Muscle layer of colon (tissue), 2 donors: ENCODE measurements around the gene USH2A.

Experiments used
- H3K27ac ChIP-seq: one replicate; pipeline ENCODE4 v1.7.0; 2013; ENCODE audit warnings: low read depth, mild to moderate bottlenecking, low read length, moderate library complexity
- H3K27me3 ChIP-seq, 2 donors: one replicate each; pipeline ENCODE4 v1.7.0; 2013; ENCODE audit warnings: low read length in 2 of 2, mild to moderate bottlenecking in 2 of 2; ENCODE audit not compliant: insufficient read depth in 2 of 2, control insufficient read depth in 1 of 2
- H3K36me3 ChIP-seq: one replicate; pipeline ENCODE4 v1.7.0; 2013; ENCODE audit warnings: mild to moderate bottlenecking, low read length; ENCODE audit not compliant: insufficient read depth
- H3K4me1 ChIP-seq: one replicate; pipeline ENCODE4 v1.7.0; 2013; ENCODE audit warnings: mild to moderate bottlenecking, low read length; ENCODE audit not compliant: insufficient read depth
- H3K4me3 ChIP-seq, 2 donors: one replicate each; pipeline ENCODE4 v1.7.0; 2013; ENCODE audit warnings: low read length in 2 of 2, low read depth in 1 of 2, mild to moderate bottlenecking in 1 of 2, moderate library complexity in 1 of 2
- H3K9ac ChIP-seq: one replicate; pipeline ENCODE4 v1.7.0; 2013; ENCODE audit warnings: low read length
- H3K9me3 ChIP-seq: one replicate; pipeline ENCODE4 v1.7.0; 2013; ENCODE audit warnings: mild to moderate bottlenecking, low read length
- donor health status: abdominal sarcoma.
- donor health status: Adenocarcinoma of cecum.

Gene USH2A

DNA sequence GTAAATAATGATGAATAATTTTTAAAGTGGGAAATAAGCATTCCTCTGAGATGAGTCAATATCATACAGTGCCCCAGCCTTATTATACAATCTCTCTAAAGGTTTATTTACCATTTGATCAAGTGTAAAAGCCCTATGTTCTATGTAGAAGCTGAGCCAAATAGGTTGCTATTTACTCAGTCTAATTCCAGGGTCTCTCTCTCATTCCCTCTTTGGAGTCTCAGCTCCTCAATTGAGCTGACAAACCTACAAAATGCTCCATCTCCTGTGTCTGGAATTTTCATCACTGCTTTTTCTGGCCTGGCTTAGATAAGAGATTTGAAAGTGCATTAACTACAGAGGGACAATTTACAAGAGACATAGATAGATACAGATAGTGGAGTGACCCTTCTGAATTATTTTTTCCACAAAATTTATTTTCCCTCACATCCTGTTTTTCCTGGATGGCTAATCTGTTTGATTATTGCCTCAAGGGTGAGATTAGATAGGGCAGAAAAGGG is 24.8 kb upstream of the USH2A start:
- Histone ChIP-seq H3K4me1 (no peaks in the 10 kb centered on the region), H3K9me3 (no peaks in the 10 kb centered on the region), H3K36me3 (no peaks in the 10 kb centered on the region), H3K27ac (no peak overlapping the region), H3K4me3 (no peak overlapping the region), H3K9ac (no peak overlapping the region), H3K27me3 (no peaks in the 10 kb centered on the region)

DNA sequence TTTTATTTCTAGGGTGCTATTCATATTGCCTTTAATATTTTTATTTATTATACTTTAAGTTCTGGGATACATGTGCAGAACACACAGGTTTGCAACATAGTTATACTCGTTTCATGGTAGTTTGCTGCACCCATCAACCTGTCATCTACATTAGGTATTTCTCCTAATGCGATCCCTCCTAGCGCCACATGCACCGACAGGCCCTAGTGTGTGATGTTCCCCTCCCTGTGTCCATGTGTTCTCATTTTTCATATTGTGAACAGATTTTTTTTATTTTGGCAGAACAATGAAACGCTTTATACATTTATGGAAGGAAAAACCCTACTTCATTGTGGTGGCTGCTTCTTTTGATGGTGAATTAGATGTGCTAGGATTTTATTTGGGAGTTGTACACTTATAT is 14.4 kb upstream of the USH2A start:
- H3K4me1 ChIP-seq, result no peaks in the 10 kb centered on the region
- H3K9me3 ChIP-seq, result no peaks in the 10 kb centered on the region
- H3K36me3 ChIP-seq, result no peaks in the 10 kb centered on the region
- no peaks in the 10 kb centered on the region for H3K27me3 ChIP-seq
- H3K9ac ChIP-seq, result no peak overlapping the region
- H3K27ac ChIP-seq, result no peak overlapping the region
- H3K4me3 ChIP-seq, result no peak overlapping the region

GRCh38 chr1:216434232-216434631 is 11.0 kb upstream of the USH2A start:
- no peaks in the 10 kb centered on the region for H3K36me3 ChIP-seq
- H3K4me1 ChIP-seq, result no peaks in the 10 kb centered on the region
- no peak overlapping the region for H3K27ac ChIP-seq
- no peaks in the 10 kb centered on the region for H3K27me3 ChIP-seq
- no peak overlapping the region for H3K4me3 ChIP-seq
- H3K9ac ChIP-seq, result no peak overlapping the region
- no peaks in the 10 kb centered on the region for H3K9me3 ChIP-seq

DNA sequence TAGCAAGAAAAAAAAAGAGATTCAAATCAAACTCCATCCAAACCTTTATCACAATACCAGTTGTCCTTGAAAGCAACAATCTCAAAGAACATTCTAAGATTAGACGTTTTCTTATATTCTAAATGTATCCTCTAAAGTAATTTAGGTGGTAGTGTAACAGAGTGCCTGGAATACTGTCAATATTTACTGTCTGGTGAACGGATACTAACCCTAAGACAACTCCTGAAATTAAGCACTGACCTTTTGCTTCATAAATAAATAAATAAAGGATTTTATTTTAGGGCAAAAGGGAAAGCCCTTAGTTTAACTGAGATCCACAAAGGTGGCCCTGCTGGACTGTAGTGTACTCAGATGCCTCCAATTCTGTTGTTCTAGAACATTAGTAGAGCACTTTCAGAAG is 9.9 kb upstream of the USH2A start:
- Histone ChIP-seq H3K27me3 (no peaks in the 10 kb centered on the region), H3K27ac (no peak overlapping the region), H3K4me1 (no peaks in the 10 kb centered on the region), H3K36me3 (no peaks in the 10 kb centered on the region), H3K9me3 (no peaks in the 10 kb centered on the region), H3K4me3 (no peak overlapping the region), H3K9ac (no peak overlapping the region)

- H3K36me3 ChIP-seq, result no peaks in the 10 kb centered on the region
- H3K4me1 ChIP-seq, result no peaks in the 10 kb centered on the region
- H3K9ac ChIP-seq, result no peak overlapping the region
- no peaks in the 10 kb centered on the region for H3K9me3 ChIP-seq
- H3K27ac ChIP-seq, result no peak overlapping the region
- H3K4me3 ChIP-seq, result no peak overlapping the region
- H3K27me3 ChIP-seq, result no peaks in the 10 kb centered on the region
Measured at GRCh38 chr1:216430744-216431143, 7.5 kb upstream of the USH2A start.

DNA sequence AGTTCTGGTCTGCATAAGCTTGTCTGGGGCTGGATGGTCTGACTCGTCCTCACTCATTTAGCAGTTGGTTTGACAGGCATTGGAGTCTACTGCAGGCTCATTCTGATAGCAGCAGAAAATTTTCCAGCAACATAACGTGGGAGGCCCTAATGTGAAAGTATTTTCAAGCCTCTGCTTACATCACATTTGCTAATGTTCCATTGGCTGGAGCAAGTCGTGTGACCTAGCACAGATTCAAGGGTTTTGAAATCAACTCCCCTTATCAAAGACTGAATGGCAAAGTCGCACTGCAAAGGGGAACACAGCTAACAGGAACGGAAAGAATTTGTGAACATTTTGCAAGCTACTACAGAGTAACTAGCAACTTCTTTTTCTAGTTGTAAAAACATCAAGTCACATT is 2.3 kb upstream of the USH2A start:
- H3K36me3 ChIP-seq, result no peaks in the 10 kb centered on the region
- H3K27me3 ChIP-seq, result no peaks in the 10 kb centered on the region
- no peak overlapping the region for H3K27ac ChIP-seq
- no peak overlapping the region for H3K4me3 ChIP-seq
- H3K4me1 ChIP-seq, result no peaks in the 10 kb centered on the region
- no peak overlapping the region for H3K9ac ChIP-seq
- no peaks in the 10 kb centered on the region for H3K9me3 ChIP-seq

DNA sequence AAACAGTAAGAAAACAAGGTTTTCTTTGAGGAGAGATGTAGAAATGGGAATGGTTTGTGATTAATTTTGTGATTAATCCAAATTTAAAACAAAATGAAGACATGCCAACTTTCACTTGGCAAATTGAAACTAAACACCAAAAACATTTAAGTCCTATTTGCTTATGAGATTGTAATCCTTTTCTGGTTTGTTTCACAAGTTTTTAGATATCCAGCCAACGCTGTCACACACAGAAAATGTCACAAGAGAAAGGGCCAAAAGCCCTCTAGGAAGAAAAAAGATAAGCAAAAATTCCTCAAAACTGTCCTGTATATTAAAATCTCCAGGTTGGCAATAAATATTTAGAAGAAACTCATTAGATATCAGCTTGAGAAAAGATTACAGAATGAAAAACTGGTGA is 2.5 kb downstream of the USH2A start:
- H3K27ac ChIP-seq, result no peak overlapping the region
- no peaks in the 10 kb centered on the region for H3K9me3 ChIP-seq
- no peaks in the 10 kb centered on the region for H3K27me3 ChIP-seq
- no peak overlapping the region for H3K4me3 ChIP-seq
- no peaks in the 10 kb centered on the region for H3K4me1 ChIP-seq
- no peaks in the 10 kb centered on the region for H3K36me3 ChIP-seq
- no peak overlapping the region for H3K9ac ChIP-seq

GRCh38 chr1:216420263-216420662 is 3.0 kb downstream of the USH2A start:
- H3K27me3 ChIP-seq, result no peaks in the 10 kb centered on the region
- H3K9me3 ChIP-seq, result no peaks in the 10 kb centered on the region
- no peaks in the 10 kb centered on the region for H3K4me1 ChIP-seq
- H3K27ac ChIP-seq, result no peak overlapping the region
- no peak overlapping the region for H3K4me3 ChIP-seq
- no peaks in the 10 kb centered on the region for H3K36me3 ChIP-seq
- no peak overlapping the region for H3K9ac ChIP-seq

DNA sequence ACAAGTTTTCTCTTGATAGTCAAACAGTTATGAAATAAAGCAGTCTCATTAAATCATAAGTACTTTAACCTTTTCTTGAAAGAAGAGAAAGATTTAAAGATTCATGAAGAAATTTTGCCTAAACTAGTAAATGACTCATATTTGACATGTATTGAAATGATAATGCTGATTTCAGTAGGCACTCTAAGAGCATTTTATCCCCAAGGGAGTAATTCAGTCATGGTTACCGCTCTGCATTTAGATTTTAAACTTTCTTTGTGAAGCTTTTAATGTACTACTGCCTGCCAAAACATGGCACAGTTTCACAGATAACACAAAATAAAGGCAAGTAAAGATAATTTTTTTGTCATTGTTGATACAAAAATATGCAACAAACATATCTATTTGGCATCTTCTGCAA is 6.8 kb downstream of the USH2A start:
- H3K4me1 ChIP-seq, result no peaks in the 10 kb centered on the region
- H3K27me3 ChIP-seq, result no peaks in the 10 kb centered on the region
- H3K9me3 ChIP-seq, result no peaks in the 10 kb centered on the region

DNA sequence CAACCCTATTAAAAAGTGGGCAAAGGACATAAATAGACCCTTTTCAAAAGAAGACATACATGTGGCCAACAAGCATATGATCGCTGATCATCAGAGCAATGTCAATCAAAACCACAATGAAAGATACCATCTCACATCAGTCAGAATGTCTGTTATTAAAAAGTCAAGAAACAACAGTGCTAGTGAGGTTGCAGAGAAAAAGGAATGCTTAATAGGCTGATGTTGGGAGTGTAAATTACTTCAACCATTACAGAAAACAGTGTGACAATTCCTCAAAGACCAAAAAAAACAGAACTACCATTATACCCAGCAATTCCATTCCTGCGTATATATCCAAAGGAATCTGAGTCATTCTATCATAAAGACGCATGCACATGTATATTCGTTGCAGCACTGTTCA is 13.2 kb downstream of the USH2A start:
- H3K4me3 ChIP-seq, result no peak overlapping the region
- no peak overlapping the region for H3K27ac ChIP-seq
- no peaks in the 10 kb centered on the region for H3K36me3 ChIP-seq
- no peaks in the 10 kb centered on the region for H3K4me1 ChIP-seq
- no peaks in the 10 kb centered on the region for H3K9me3 ChIP-seq
- no peaks in the 10 kb centered on the region for H3K27me3 ChIP-seq
- no peak overlapping the region for H3K9ac ChIP-seq

More for the DNA sequence above, 6.8 kb downstream of the USH2A start:
- Histone ChIP-seq H3K4me3 (no peak overlapping the region), H3K27ac (no peak overlapping the region), H3K36me3 (no peaks in the 10 kb centered on the region), H3K9ac (no peak overlapping the region)

DNA sequence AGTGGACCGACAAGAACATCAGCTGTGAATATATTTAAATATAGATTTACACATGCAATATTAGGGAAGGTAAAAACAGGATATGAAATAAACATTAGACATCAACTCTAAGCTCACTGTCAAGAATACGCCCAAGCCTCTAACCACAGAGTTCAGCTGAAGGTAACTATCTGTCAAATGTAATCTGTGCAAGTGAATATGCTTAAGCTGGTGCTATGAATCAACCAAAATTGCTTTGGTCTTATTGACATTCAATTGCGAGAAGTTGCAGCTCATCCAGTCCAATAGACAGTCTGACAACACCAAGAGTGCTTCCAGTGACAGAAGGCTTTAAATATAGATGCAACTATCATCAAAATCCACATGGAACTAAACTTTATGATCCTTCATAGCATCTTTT is 32.3 kb downstream of the USH2A start:
- Histone ChIP-seq H3K4me3 (no peak overlapping the region), H3K27me3 (no peaks in the 10 kb centered on the region), H3K27ac (no peak overlapping the region), H3K9me3 (no peaks in the 10 kb centered on the region), H3K9ac (no peak overlapping the region), H3K36me3 (no peaks in the 10 kb centered on the region), H3K4me1 (no peaks in the 10 kb centered on the region)

DNA sequence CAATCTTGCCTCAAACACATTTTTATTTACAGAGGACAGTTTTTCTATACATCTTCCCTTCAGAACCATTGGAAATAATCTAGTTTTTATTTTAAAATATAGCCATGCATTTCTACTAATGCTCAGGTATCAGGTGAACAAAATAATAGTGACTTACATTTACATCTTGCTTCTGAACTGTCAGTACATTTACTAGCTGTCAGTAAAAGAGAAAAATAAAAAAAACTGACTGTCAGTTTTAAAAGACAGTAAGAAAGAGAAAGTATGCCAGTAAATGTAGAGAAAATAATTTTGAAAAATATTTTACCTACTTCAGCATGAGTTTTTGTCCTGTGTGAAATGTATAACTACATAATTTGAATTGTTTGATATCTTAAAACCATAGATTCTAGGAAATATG is 33.5 kb downstream of the USH2A start:
- H3K36me3 ChIP-seq, result no peaks in the 10 kb centered on the region
- no peak overlapping the region for H3K4me3 ChIP-seq
- no peaks in the 10 kb centered on the region for H3K9me3 ChIP-seq
- no peak overlapping the region for H3K27ac ChIP-seq
- no peaks in the 10 kb centered on the region for H3K4me1 ChIP-seq
- no peaks in the 10 kb centered on the region for H3K27me3 ChIP-seq
- no peak overlapping the region for H3K9ac ChIP-seq
